Spinal cord (tissue), 10 donors: ENCODE data around the gene MED19. TPM values are rescaled to one million over a fixed set of nuclear protein-coding genes. Genes with fewer than 3 reads are reported as not detected.
"Not testable (repeated sequence)": the region's sequence is repeated elsewhere in the genome, so short reads cannot be mapped to it uniquely, and the experiment has no call there.

Source experiments
- DNase-seq, 6 donors: peaks; one replicate each; pipeline versions ENCODE4 v3.0.0 to v3.0.0-alpha.2; 2013 to 2015; ENCODE audit warnings: low spot score in 6 of 6, low read depth in 4 of 6
- H3K27ac ChIP-seq: one replicate; pipeline ENCODE4 v1.5.1; 2013; ENCODE audit warnings: low read depth, low read length, control low read depth
- H3K27me3 ChIP-seq: one replicate; pipeline ENCODE4 v1.6.1; 2013; ENCODE audit warnings: low read length; ENCODE audit not compliant: control insufficient read depth, insufficient read depth
- H3K36me3 ChIP-seq: one replicate; pipeline ENCODE4 v1.6.1; 2013; ENCODE audit warnings: low read length; ENCODE audit not compliant: control insufficient read depth, insufficient read depth
- H3K4me1 ChIP-seq: one replicate; pipeline ENCODE4 v1.6.1; 2013; ENCODE audit warnings: low read length; ENCODE audit not compliant: control insufficient read depth, insufficient read depth
- H3K4me3 ChIP-seq: one replicate; pipeline ENCODE4 v1.5.1; 2013; ENCODE audit warnings: low read depth, low read length, control low read depth
- H3K9me3 ChIP-seq: one replicate; pipeline ENCODE4 v1.6.1; 2013; ENCODE audit warnings: low read length; ENCODE audit not compliant: control insufficient read depth, insufficient read depth
- WGBS: methylation state at CpG from one replicate; pipeline ENCODE4 v1.1.5; 2013; ENCODE audit warnings: missing lambda C conversion rate; ENCODE audit not compliant: insufficient coverage; 5-methylcytosine and 5-hydroxymethylcytosine counted together
- polyA plus RNA-seq, 2 donors: library from polyadenylated mRNA; unstranded; fragments of 120-200 nt; gene quantifications; one replicate each; pipeline ENCODE4 v1.2.1, GENCODE V29; 2013; ENCODE audit not compliant: insufficient read length in 2 of 2
- total RNA-seq, 2 donors: library from RNA; depleted of rRNA in 1 of 2; stranded (reverse); fragments of 120-200 nt in 1 of 2; fragments of >200 nt in 1 of 2; gene quantifications; one replicate each; pipeline versions ENCODE4 v1.2.3 to v1.2.4, GENCODE V29; 2013 to 2014
- donor health status: healthy.

Gene MED19
- total and polyA plus RNA-seq, 4 donors = 12.1 to 32.2 (median 26.1) TPM

DNA sequence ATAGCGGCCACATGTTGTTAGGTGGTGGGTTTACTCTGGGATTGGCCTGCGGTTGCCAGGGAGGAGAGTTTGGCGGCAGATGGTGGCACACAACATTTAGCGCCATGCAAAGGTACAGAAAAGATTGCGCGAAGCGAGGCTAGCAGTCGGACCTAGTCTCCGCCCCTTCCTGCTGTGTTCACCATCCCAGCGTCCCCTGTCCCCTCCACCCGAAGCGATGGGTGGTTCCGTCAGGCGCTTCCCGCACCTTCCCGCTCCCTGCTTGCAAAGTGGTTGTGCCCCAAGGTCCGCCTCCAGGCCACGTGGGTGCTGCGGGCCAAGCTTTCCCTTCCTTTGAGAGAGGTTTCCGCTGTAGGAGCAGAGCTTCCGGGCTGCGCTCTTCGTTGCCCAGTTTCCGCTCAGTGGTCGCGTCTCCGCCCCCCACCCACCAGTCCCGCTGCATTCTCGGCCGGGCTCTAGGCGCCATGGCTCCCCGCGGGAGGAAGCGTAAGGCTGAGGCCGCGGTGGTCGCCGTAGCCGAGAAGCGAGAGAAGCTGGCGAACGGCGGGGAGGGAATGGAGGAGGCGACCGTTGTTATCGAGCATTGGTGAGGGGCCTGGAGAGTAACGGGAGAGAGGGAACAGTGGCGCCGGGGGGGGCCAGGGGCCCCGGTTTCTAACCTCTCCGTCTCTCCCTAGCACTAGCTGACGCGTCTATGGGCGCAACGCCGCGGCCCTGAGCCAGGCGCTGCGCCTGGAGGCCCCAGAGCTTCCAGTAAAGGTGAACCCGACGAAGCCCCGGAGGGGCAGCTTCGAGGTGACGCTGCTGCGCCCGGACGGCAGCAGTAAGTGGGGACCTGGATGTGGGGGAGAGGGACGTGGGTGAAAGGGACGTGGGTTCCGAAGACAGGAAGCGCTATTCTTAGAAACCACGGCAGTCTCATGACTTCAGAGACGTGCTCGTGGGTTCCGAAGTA, 29.4 kb upstream of the MED19 start, which contains the start of gene SELENOH:
TSS of gene SELENOH (plus strand) at position 360 of the 955 bp plus-strand sequence. CDS start at position 465, 105 bp downstream.
- H3K4me1 ChIP-seq = peaks cover 9% of the 10 kb centered on the region
- no peaks in the 10 kb centered on the region for H3K27me3 ChIP-seq
- H3K9me3 ChIP-seq = no peaks in the 10 kb centered on the region
- under 1% methylated on average over 74 of the region's 75 CpGs for WGBS
- H3K36me3 ChIP-seq = peaks cover 50% of the 10 kb centered on the region
- peak within 1 kb of the TSS; percentile 90 for H3K27ac ChIP-seq
- peak; percentile 86 to 99 (median 91) for DNase-seq
- H3K4me3 ChIP-seq = peak within 1 kb of the TSS; percentile 91

DNA sequence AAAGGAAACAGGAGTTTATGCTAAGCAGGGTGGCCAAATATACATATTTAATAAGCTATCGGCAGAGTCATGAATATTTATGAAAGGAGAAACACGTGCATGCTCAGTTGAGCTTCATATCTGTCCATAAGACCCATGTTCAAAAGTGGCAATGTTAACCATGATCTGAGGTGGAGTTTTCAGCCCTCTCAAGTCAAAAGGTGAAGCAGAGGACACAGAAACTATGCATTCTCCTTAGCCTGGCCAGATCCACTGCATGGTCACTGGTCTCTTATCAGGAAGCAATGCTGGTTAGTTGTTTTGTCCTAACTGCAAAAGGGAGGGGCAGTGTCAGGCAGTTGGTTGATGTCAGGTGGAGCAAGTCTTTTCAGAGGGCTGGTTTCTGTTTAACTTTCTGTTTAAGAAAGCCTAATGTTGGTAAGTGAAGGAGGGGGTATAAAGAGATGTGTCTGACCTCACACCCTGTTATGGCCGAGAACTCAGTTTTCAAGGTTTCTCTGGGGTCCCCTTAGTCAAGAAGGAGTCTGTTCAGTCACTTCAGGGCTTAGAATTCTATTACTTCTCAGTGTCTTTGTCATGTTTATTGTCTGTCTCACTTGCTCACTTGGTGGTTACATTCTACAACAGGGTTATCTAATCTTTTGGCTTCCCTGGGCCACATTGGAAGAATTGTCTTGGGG, 23.7 kb upstream of the MED19 start:
- H3K4me3 ChIP-seq = no peak overlapping the region
- peaks cover 32% of the 10 kb centered on the region for H3K36me3 ChIP-seq
- H3K27me3 ChIP-seq = no peaks in the 10 kb centered on the region
- H3K4me1 ChIP-seq = peaks cover under 1% of the 10 kb centered on the region
- DNase-seq = no peak
- no peak overlapping the region for H3K27ac ChIP-seq
- no peaks in the 10 kb centered on the region for H3K9me3 ChIP-seq
- 71% methylated on average over 3 of the region's 3 CpGs for WGBS

DNA sequence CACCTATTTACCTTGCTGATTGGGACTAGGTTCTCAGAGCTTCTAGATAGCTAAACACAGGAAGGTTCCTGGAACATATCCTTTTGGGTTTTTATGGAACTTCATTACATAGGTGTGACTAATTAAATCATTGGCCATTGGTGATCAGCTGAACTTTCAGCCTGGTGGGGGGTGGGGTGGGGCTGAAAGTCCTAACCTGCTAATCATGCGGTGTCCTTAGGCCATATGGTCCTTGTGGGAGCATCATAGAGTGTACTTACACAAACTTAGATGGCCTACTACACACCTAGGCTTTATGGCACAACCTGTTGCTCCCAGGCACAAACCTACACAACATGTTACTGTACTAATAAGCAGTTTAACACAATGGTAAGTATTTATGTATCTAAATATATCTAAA, 20.6 kb upstream of the MED19 start:
- no peak overlapping the region for H3K27ac ChIP-seq
- H3K4me3 ChIP-seq = no peak overlapping the region
- no peak for DNase-seq
- no CpG with 5 or more reads among the region's 1 CpG for WGBS
- H3K4me1 ChIP-seq = no peaks in the 10 kb centered on the region
- H3K27me3 ChIP-seq = no peaks in the 10 kb centered on the region
- H3K36me3 ChIP-seq = peaks cover 25% of the 10 kb centered on the region
- H3K9me3 ChIP-seq = no peaks in the 10 kb centered on the region

DNA sequence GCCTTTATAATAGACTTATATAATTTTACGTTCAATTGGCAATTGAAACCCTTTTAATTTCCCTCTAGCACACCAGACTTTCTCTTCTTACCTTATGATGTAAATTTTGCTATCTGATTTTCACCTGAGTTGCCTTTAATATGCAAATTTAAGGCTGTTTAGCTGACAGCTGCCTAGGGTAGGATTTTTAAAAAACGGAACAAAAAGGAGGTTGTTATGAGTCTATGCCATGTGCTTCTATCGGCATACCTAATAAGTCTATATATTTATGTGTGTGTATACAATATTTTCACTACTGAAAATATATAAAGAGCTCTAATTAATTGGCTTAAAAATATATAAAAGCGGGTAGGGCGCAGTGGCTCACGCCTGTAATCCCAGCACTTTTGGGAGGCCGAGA, 17.5 kb upstream of the MED19 start:
- 91% methylated on average over 4 of the region's 7 CpGs for WGBS
- Histone ChIP-seq H3K4me3 (no peak overlapping the region), H3K27ac (no peak overlapping the region), H3K4me1 (no peaks in the 10 kb centered on the region), H3K36me3 (peaks cover 13% of the 10 kb centered on the region), H3K9me3 (no peaks in the 10 kb centered on the region), H3K27me3 (no peaks in the 10 kb centered on the region)
- DNase-seq = no peak

DNA sequence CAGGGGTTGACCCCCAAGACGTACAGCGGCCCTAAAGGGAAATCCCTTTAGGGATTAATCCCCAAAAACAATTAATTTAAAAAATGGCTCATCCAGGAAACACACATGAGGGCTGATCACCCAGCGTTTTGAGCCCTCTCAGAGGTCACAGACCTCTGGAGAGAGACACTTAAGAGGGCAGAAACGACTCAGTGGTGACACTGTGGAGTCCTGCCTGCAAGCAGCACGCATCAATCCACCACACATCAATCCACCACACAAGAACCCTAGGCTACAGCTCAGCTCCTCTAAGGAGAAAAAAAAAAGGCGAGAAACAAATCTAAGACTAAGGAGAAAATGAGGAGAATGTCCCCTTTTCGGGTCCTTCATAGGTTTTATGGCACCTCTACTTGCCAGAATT, 16.8 kb upstream of the MED19 start:
- no peak for DNase-seq
- WGBS = 86% methylated on average over 3 of the region's 7 CpGs
- Histone ChIP-seq H3K4me3 (no peak overlapping the region), H3K4me1 (no peaks in the 10 kb centered on the region), H3K9me3 (no peaks in the 10 kb centered on the region), H3K27me3 (no peaks in the 10 kb centered on the region), H3K27ac (no peak overlapping the region), H3K36me3 (peaks cover 8% of the 10 kb centered on the region)

DNA sequence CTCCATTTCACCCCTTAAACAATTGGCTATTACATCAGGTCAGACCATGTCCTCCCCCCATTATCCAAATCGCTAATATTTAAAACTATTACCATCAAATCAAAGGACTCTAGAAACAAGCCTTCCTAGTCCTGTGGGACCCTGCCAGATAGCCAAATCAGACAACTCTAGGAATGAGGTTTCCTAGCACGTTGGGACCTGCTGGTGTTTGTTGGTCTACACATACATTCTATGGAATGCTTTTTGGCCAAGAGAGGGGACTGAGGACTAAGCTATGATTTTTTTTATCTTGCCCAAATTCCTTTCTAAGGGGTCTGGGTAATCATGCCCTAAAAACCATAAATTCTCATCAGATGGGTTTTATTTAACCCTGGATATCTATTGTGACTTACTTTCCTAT, 15.2 kb upstream of the MED19 start:
- no peak for DNase-seq
- Histone ChIP-seq H3K36me3 (peaks cover 2% of the 10 kb centered on the region), H3K4me1 (no peaks in the 10 kb centered on the region), H3K9me3 (no peaks in the 10 kb centered on the region), H3K4me3 (no peak overlapping the region), H3K27me3 (no peaks in the 10 kb centered on the region), H3K27ac (no peak overlapping the region)
- 83% methylated on average over 1 of the region's 2 CpGs for WGBS

DNA sequence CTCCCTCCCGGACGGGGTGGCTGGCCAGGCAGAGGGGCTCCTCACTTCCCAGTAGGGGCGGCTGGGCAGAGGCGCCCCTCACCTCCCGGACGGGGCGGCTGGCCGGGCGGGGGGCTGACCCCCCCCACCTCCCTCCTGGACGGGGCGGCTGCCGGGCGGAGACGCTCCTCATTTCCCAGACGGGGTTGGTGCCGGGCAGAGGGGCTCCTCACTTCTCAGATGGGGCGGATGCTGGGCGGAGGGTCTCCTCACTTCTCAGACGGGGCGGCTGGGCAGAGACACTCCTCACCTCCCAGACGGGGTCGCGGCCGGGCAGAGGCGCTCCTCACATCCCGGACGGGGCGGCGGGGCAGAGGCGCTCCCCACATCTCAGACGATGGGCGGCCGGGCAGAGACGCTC, 4.7 kb upstream of the MED19 start:
- not testable (repeated sequence) for H3K9me3 ChIP-seq, H3K27ac ChIP-seq, H3K4me1 ChIP-seq, H3K4me3 ChIP-seq, DNase-seq, H3K27me3 ChIP-seq
- WGBS = no CpG with 5 or more reads among the region's 34 CpGs
- peaks cover 14% of the 10 kb centered on the region for H3K36me3 ChIP-seq

DNA sequence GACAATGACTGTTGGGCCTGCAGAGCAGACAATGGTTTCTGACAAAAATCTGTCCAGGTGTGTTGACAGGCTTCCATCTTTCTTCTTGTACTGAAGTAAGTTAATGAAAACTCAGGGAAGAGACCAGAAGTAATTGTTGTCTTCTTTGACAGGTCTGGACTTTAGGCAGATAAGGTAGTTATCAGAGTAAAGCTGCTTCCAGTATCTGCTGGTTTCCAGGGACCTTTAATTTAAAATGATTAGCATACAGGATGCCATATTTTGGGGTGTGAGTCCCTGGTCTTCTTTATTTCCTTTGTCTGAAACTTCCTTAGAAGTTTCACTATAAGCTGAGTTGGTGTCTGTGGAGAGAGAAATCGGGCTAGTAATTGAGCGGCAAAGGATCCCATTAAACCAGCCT, 1.8 kb upstream of the MED19 start:
- WGBS = 100% methylated on average over 2 of the region's 2 CpGs
- H3K27me3 ChIP-seq = no peaks in the 10 kb centered on the region
- peak overlapping the region; percentile 76 for H3K4me3 ChIP-seq
- H3K9me3 ChIP-seq = no peaks in the 10 kb centered on the region
- no peak overlapping the region for H3K27ac ChIP-seq
- peaks cover 19% of the 10 kb centered on the region for H3K4me1 ChIP-seq
- no peak for DNase-seq
- H3K36me3 ChIP-seq = peaks cover 11% of the 10 kb centered on the region

DNA sequence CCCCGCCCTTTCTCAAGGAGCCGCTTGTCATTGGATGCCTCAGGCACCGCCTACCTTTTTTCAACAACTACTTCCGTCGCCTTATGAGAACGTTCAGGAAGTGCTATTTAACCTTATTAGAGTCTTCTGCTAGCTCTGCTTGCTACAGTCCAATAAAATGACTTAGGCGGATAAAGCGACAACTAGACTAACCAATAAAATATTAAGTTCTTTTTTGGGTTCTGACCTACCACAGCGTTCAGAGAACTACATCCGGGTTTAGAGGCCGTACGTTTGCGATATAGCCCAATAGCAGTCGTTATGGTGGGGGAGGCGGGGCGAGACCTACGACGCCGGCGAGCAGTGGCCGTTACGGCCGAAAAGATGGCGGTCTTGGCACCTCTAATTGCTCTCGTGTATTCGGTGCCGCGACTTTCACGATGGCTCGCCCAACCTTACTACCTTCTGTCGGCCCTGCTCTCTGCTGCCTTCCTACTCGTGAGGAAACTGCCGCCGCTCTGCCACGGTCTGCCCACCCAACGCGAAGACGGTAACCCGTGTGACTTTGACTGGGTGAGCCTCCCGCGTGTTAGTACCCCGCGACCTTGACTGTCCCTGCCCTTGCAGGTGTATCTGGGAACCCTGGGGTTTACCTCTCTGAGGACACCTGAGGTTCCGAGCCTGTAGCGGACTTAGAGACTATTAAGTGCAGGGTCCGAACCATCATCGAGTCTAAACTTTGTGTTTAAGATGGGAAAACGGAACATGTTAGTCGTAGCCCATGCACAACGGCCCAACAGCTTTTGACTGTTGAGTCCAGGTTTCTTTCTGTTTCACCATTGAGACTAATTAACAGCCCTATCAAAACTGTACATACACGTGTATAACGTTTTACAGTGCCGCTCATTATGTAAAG, 488 bp upstream of the MED19 start, which contains the start of gene TMX2:
TSS of gene TMX2 (plus strand) at position 338 of the 895 bp plus-strand sequence. CDS start at position 364, 26 bp downstream.
- under 1% methylated on average over 42 of the region's 53 CpGs for WGBS
- H3K4me3 ChIP-seq = peak within 1 kb of the TSS; percentile 76
- H3K9me3 ChIP-seq = no peaks in the 10 kb centered on the region
- no peaks in the 10 kb centered on the region for H3K27me3 ChIP-seq
- peaks cover 19% of the 10 kb centered on the region for H3K4me1 ChIP-seq
- peak within 1 kb of the TSS; percentile 81 for H3K27ac ChIP-seq
- peak; percentile 95 to 100 (median 96) for DNase-seq
- peaks cover 7% of the 10 kb centered on the region for H3K36me3 ChIP-seq
